ENCODE results near the gene MTHFD1L. TPM values are rescaled to one million over a fixed set of nuclear protein-coding genes. Genes with fewer than 3 reads are reported as not detected.

MTHFD1L gene
- total and polyA plus RNA-seq, 2 of the 8 experiments (the other 6 are each of a cell fraction or from before 2014, with no cell fraction given): 29.2 to 105 TPM

DNA sequence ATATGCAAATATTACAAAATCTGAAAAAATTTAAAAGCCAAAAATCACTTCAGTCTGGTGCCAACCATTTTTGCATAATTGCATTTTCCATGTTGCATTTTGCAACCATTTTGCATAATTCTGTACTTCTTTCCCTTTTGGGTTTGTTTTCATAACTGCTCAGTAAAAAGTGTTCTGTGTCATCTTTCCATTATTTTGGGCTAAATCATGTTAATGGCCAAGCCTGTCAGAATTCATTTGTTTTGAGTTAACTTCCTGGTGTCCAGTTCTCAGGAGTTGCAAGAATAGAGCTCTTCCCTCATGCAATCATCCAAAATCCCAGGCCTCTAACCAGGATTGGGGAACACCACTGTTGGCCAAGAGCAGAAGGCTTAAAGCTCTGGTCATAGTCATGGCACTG is 133.6 kb downstream of the MTHFD1L start:
- H3K4me3 ChIP-seq (ENCODE audit: extremely low read depth in 1 of 4, insufficient read depth in 2 of 4, low read depth in 3 of 4, low read length in 4 of 4): no peak overlapping the region
- H2BK15ac ChIP-seq (ENCODE audit: low read length): no peak overlapping the region
- H2BK120ac ChIP-seq (replicated peaks; ENCODE audit: low read depth, low read length): no peak overlapping the region
- H4K8ac ChIP-seq (ENCODE audit: extremely low read depth, insufficient read depth, low read length): no peak overlapping the region
- H3K4ac ChIP-seq (replicated peaks; ENCODE audit: insufficient read length, low read depth, low read length): no peak overlapping the region
- DNase-seq (ENCODE audit: low read depth in 1 of 2, low spot score in 2 of 2) (no peak), FAIRE-seq (no peak)
- no peak overlapping the region for H4K91ac ChIP-seq (replicated peaks; ENCODE audit: insufficient read length, low read length)
- H3K9me3 ChIP-seq (ENCODE audit: insufficient read depth in 2 of 2, low read depth in 1 of 2, low read length in 1 of 2): no peaks in the 10 kb centered on the region
- no peak overlapping the region for H3K9ac ChIP-seq (replicated peaks in 1 of 4; ENCODE audit: extremely low read depth in 1 of 4, low read depth in 3 of 4, low read length in 3 of 4)
- no peak overlapping the region for H3K56ac ChIP-seq (replicated peaks; ENCODE audit: insufficient read length, low read depth, low read length)
- H3K27me3 ChIP-seq (replicated peaks in 1 of 4; ENCODE audit: control insufficient read depth in 3 of 4, extremely low read depth in 1 of 4, insufficient read depth in 3 of 4, low read length in 3 of 4): no peaks in the 10 kb centered on the region
- no peaks in the 10 kb centered on the region for H3K79me2 ChIP-seq (ENCODE audit: control insufficient read depth in 1 of 2, insufficient read depth in 2 of 2, low read length in 2 of 2)
- H4K20me1 ChIP-seq (replicated peaks in 1 of 2; ENCODE audit: control insufficient read depth in 1 of 2, insufficient read depth in 2 of 2, low read length in 2 of 2): no peaks in the 10 kb centered on the region
- no peak overlapping the region for H2BK5ac ChIP-seq (ENCODE audit: low read depth, low read length)
- H2AK5ac ChIP-seq (ENCODE audit: low read depth, low read length): no peak overlapping the region
- no peak overlapping the region for H2BK12ac ChIP-seq (ENCODE audit: low read depth, low read length)
- H3K36me3 ChIP-seq (ENCODE audit: control insufficient read depth in 2 of 4, insufficient read depth in 4 of 4, low read length in 3 of 4): peaks cover 0 to 3% (median 0%) of the 10 kb centered on the region in 4 experiments; a peak in 2 of 8 replicates
- H3K79me1 ChIP-seq (ENCODE audit: low read depth, low read length): no peaks in the 10 kb centered on the region
- CTCF ChIA-PET (ENCODE audit: partially characterized antibody): interaction anchor here (0.6 to 2.3 kb wide), 2 partner anchors 15 to 32 kb away, joined by 3 to 11 read pairs; no protein-coding TSS in a partner anchor
- POLR2A ChIA-PET (ENCODE audit: partially characterized antibody): no interaction called here
- H3K18ac ChIP-seq (ENCODE audit: extremely low read depth, low read length): no peak overlapping the region
- H4K5ac ChIP-seq (ENCODE audit: insufficient read length, low read depth, low read length): no peak overlapping the region
- no peak overlapping the region for H2AFZ ChIP-seq (ENCODE audit: low read length)
- H3K4me2 ChIP-seq (ENCODE audit: insufficient read depth in 1 of 2, low read depth in 2 of 2, low read length in 2 of 2): no peak overlapping the region
- no peaks in the 10 kb centered on the region; a peak in 3 of 7 replicates for H3K4me1 ChIP-seq (replicated peaks in 1 of 4; ENCODE audit: control insufficient read depth in 3 of 4, insufficient read depth in 4 of 4, low read length in 3 of 4)
- H3K27ac ChIP-seq (ENCODE audit: low read depth, low read length): no peak overlapping the region
- H3K23me2 ChIP-seq (ENCODE audit: low read depth, low read length): no peaks in the 10 kb centered on the region
- H2BK20ac ChIP-seq (ENCODE audit: low read length): no peak overlapping the region
- H3K23ac ChIP-seq (ENCODE audit: insufficient read length): no peak overlapping the region
- no peak overlapping the region for H3K14ac ChIP-seq (ENCODE audit: insufficient read length)
- TF ChIP-seq RXRA (IDR thresholded peaks at IDR 0.05; ENCODE audit: insufficient read depth, low read depth, low read length) (no peak), SAP30 (IDR thresholded peaks at IDR 0.05; ENCODE audit: insufficient read depth, insufficient replicate concordance, low read length) (no peak), GABPA (IDR thresholded peaks at IDR 0.05; ENCODE audit: borderline replicate concordance, insufficient read depth, low read length) (no peak), EGR1 (IDR thresholded peaks at IDR 0.05; ENCODE audit: borderline replicate concordance, low read depth, low read length) (no peak), POLR2A (IDR thresholded peaks at IDR 0.05; ENCODE audit: control extremely low read depth in 1 of 2, low read depth in 2 of 2, low read length in 2 of 2) (no peak), KDM4A (IDR thresholded peaks at IDR 0.05; ENCODE audit: low read depth, low read length, severe bottlenecking) (no peak), TAF7 (optimal IDR thresholded peaks at IDR 0.05; ENCODE audit: borderline replicate concordance, low read depth, low read length) (no peak), HDAC2 (IDR thresholded peaks at IDR 0.05; ENCODE audit: borderline replicate concordance in 1 of 2, low read depth in 2 of 2, low read length in 2 of 2) (no peak)

Measured in H1 (cell line).